ENCODE data around the gene TEX264. TPM values are rescaled to one million over a fixed set of nuclear protein-coding genes. Genes with fewer than 3 reads are reported as not detected.

The TEX264 gene, protein sequence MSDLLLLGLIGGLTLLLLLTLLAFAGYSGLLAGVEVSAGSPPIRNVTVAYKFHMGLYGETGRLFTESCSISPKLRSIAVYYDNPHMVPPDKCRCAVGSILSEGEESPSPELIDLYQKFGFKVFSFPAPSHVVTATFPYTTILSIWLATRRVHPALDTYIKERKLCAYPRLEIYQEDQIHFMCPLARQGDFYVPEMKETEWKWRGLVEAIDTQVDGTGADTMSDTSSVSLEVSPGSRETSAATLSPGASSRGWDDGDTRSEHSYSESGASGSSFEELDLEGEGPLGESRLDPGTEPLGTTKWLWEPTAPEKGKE
- total RNA-seq: 10 to 100 TPM; 35.9 to 51.0 (median 47.0) TPM
- total RNA-seq (2013): 53.3 TPM
- 9.1 to 53.6 (median 36.2) reads per million in 29 experiments for total RNA-seq

DNA sequence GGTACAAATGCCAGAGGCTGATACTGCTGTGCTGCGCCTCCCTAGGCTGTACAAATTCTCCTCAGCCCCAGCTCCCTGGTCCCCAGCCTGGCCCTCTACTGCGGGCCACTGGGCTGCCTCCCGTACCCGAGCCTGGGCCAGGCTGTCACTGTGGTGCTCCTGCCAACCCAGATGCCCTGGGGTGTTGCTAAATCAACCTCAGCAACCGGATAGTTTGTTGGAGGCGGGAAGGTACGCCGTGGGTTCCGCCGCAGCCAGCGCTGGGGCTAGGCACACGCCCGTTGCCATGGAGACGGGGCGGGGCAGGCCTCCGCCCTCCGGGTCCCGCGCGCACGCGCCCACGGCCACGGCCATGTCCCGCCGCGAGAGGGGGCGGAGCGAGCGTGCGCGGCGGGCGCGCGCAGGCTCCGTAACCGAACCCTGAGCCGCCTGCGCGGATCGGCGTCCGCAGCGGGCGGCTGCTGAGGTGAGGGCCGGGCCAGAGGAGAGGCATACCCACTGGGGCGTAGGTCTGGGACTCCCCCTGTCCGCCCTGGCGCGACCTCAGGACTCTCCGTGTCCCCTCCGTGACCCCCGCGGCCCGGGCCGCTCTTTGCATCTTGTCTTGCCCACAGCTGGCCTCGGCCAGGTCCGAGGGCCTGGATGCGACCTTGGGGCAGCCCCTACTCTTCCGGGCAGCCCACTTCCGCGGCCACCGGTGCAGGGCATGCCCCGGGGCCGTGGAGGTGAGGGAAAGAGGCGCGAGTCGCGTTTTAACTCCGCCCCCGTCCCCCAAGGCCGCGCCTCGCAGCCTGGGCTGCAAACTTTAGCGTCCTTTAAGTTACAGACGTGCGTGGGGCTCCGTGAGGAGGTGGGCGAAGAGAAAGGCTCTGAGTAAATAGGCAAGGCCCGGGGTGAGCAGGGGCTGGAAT is at the start of gene TEX264:
Gene TEX264, plus strand, starts transcription at position 430 of the 911 bp plus-strand sequence. CDS start 3,053 bp downstream, outside the sequence.
- POLR2A ChIA-PET: interaction anchor here (0.6 to 1.7 kb wide), 5 partner anchors 11 to 171 kb away, joined by 5 to 9 read pairs (median 7); partner anchors contain the start of gene DCAF1 (in 1 of the 2)
- ATAC-seq (replicated peaks in 1 of 4): peak; percentile 80 to 85 (median 82)
- no peaks in the 10 kb centered on the region for H3K27me3 Mint-ChIP-seq
- Histone ChIP-seq H3K9me3 (no peaks in the 10 kb centered on the region), H3K36me3 (ENCODE audit: control insufficient read depth in 2 of 2, extremely low read depth in 1 of 2, insufficient read depth in 1 of 2, low read length in 1 of 2) (peaks cover 6 to 15% of the 10 kb centered on the region in 2 donors), H3K4me1 (ENCODE audit: control insufficient read depth in 1 of 2, extremely low read depth in 1 of 2, insufficient read depth in 2 of 2, low read length in 2 of 2) (peaks cover 20 to 66% of the 10 kb centered on the region in 2 experiments), H3K4me3 (ENCODE audit: control insufficient read depth in 1 of 2, extremely low read depth in 1 of 2, low read length in 1 of 2) (peak within 1 kb of the TSS; percentile 75 to 89), H3K27me3 (replicated peaks in 1 of 2; ENCODE audit: control insufficient read depth in 2 of 2, extremely low read depth in 1 of 2, insufficient read depth in 2 of 2, low read length in 1 of 2) (no peaks in the 10 kb centered on the region), H3K27ac (ENCODE audit: low read length) (peak within 1 kb of the TSS; percentile 81)
- peaks cover 65 to 69% (median 68%) of the 10 kb centered on the region in 3 donors for H3K4me1 Mint-ChIP-seq
- CTCF ChIA-PET: interaction anchor here (0.5 to 3.1 kb wide), 12 partner anchors 9 to 1952 kb away, joined by 3 to 33 read pairs (median 7); partner anchors contain the start of gene DCAF1 (in 1 of the 2)
- peak; percentile 87 to 99 (median 93) for DNase-seq
- under 1% methylated on average over 75 of the region's 81 CpGs for WGBS (ENCODE audit: insufficient coverage)
- H3K36me3 Mint-ChIP-seq: peaks cover 10% of the 10 kb centered on the region
- peak within 1 kb of the TSS; percentile 83 to 92 (median 88) for H3K4me3 Mint-ChIP-seq
- H3K9me3 Mint-ChIP-seq: no peaks in the 10 kb centered on the region
- peak within 1 kb of the TSS; percentile 92 to 93 for H3K27ac Mint-ChIP-seq

DNA sequence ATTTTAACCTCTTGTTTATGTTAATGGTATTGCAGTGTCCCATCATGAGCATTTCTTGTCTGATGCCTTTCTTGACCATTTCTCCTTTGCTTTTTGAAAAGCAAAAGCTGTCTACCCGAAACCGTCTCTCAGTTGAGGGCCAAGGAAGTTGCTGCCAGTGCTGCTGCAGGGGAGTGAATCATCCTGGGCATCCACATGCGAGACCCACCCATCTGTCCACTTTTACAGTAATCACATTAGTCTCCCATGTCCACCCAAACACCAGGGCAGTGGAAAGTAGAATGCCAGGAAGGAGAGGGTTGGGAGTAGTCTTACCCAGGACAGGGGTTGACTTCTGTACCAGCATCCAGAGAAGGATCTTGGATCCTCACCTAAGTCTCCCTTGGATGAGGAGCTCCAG is 48.6 kb upstream of the TEX264 start:
- Mint-ChIP-seq H3K9me3 (no peaks in the 10 kb centered on the region), H3K27ac (no peak overlapping the region), H3K4me3 (no peak overlapping the region), H3K36me3 (peaks cover 15% of the 10 kb centered on the region), H3K4me1 (peaks cover 11 to 28% (median 18%) of the 10 kb centered on the region in 3 donors), H3K27me3 (no peaks in the 10 kb centered on the region)
- H3K36me3 ChIP-seq (ENCODE audit: control insufficient read depth in 2 of 2, extremely low read depth in 1 of 2, insufficient read depth in 1 of 2, low read length in 1 of 2): peaks cover 0 to 1% of the 10 kb centered on the region in 2 donors
- ATAC-seq (replicated peaks in 1 of 4) (no peak), DNase-seq (no peak)
- no peaks in the 10 kb centered on the region for H3K27me3 ChIP-seq (replicated peaks in 1 of 2; ENCODE audit: control insufficient read depth in 2 of 2, extremely low read depth in 1 of 2, insufficient read depth in 2 of 2, low read length in 1 of 2)
- CTCF ChIA-PET: no interaction called here
- no peak overlapping the region for H3K27ac ChIP-seq (ENCODE audit: low read length)
- no peaks in the 10 kb centered on the region for H3K4me1 ChIP-seq (ENCODE audit: control insufficient read depth in 1 of 2, extremely low read depth in 1 of 2, insufficient read depth in 2 of 2, low read length in 2 of 2)
- 91% methylated on average over 2 of the region's 3 CpGs for WGBS (ENCODE audit: insufficient coverage)
- no peak overlapping the region for H3K4me3 ChIP-seq (ENCODE audit: control insufficient read depth in 1 of 2, extremely low read depth in 1 of 2, low read length in 1 of 2)
- H3K9me3 ChIP-seq: no peaks in the 10 kb centered on the region
- POLR2A ChIA-PET: no interaction called here

DNA sequence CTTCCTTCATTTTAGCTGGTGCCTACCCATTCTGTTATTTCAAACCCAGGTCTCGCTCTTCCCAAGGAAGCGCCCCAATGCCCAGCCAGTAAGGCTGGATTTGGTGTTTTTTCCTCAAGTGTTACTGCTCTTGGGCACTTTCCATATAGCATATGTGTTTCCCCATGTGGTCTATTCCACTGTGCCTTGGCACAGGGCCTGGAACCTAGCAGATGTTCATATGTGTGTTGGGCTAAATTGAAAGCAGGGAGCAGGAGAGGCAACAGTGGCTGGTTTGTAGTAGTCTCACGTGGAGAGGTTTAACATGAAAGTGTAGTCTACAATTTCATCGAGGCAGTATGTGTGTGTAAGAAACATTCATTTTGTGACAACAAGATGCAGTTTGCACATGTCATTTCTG is 48.2 kb upstream of the TEX264 start:
- Histone ChIP-seq H3K9me3 (no peaks in the 10 kb centered on the region), H3K4me3 (ENCODE audit: control insufficient read depth in 1 of 2, extremely low read depth in 1 of 2, low read length in 1 of 2) (no peak overlapping the region), H3K4me1 (ENCODE audit: control insufficient read depth in 1 of 2, extremely low read depth in 1 of 2, insufficient read depth in 2 of 2, low read length in 2 of 2) (no peaks in the 10 kb centered on the region), H3K27me3 (replicated peaks in 1 of 2; ENCODE audit: control insufficient read depth in 2 of 2, extremely low read depth in 1 of 2, insufficient read depth in 2 of 2, low read length in 1 of 2) (no peaks in the 10 kb centered on the region), H3K36me3 (ENCODE audit: control insufficient read depth in 2 of 2, extremely low read depth in 1 of 2, insufficient read depth in 1 of 2, low read length in 1 of 2) (peaks cover 0 to 6% of the 10 kb centered on the region in 2 donors), H3K27ac (ENCODE audit: low read length) (no peak overlapping the region)
- Mint-ChIP-seq H3K27me3 (no peaks in the 10 kb centered on the region), H3K4me3 (no peak overlapping the region), H3K36me3 (peaks cover 19% of the 10 kb centered on the region), H3K4me1 (peaks cover 11 to 27% (median 17%) of the 10 kb centered on the region in 3 donors), H3K9me3 (no peaks in the 10 kb centered on the region), H3K27ac (no peak overlapping the region)
- ATAC-seq (replicated peaks in 1 of 4): no peak
- CTCF ChIA-PET: no interaction called here
- no peak for DNase-seq
- POLR2A ChIA-PET: no interaction called here
- WGBS (ENCODE audit: insufficient coverage): 95% methylated on average over 3 of the region's 4 CpGs

DNA sequence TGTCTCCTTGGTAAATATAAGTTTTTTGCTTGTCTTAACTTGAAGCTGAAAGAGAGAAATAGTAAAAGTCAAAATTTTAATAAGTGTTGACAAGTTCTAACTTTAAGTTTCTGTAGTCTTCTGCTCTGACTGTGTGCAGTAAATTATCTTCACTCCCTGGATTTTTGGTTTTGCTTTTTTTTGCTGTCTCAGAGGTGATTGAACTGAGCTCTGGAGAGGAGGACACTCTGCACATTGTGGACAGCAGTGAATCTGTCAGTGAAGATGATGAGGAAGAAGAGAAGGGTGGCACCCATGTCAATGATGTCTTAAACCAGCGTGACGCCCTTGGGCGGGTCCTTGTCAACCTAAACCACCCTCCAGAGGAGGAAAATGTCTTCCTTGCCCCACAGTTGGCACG is 40.5 kb upstream of the TEX264 start:
- Mint-ChIP-seq H3K4me1 (no peaks in the 10 kb centered on the region), H3K4me3 (no peak overlapping the region), H3K27ac (no peak overlapping the region), H3K36me3 (peaks cover 55% of the 10 kb centered on the region), H3K9me3 (no peaks in the 10 kb centered on the region), H3K27me3 (no peaks in the 10 kb centered on the region)
- no peak overlapping the region for H3K4me3 ChIP-seq (ENCODE audit: control insufficient read depth in 1 of 2, extremely low read depth in 1 of 2, low read length in 1 of 2)
- CTCF ChIA-PET: no interaction called here
- no peak for DNase-seq
- no peak for ATAC-seq (replicated peaks in 1 of 4)
- H3K9me3 ChIP-seq: no peaks in the 10 kb centered on the region
- no peak overlapping the region for H3K27ac ChIP-seq (ENCODE audit: low read length)
- POLR2A ChIA-PET: no interaction called here
- H3K27me3 ChIP-seq (replicated peaks in 1 of 2; ENCODE audit: control insufficient read depth in 2 of 2, extremely low read depth in 1 of 2, insufficient read depth in 2 of 2, low read length in 1 of 2): no peaks in the 10 kb centered on the region
- H3K36me3 ChIP-seq (ENCODE audit: control insufficient read depth in 2 of 2, extremely low read depth in 1 of 2, insufficient read depth in 1 of 2, low read length in 1 of 2): peaks cover 11 to 69% of the 10 kb centered on the region in 2 donors
- no peaks in the 10 kb centered on the region for H3K4me1 ChIP-seq (ENCODE audit: control insufficient read depth in 1 of 2, extremely low read depth in 1 of 2, insufficient read depth in 2 of 2, low read length in 2 of 2)
- no CpG with 5 or more reads among the region's 4 CpGs for WGBS (ENCODE audit: insufficient coverage)

DNA sequence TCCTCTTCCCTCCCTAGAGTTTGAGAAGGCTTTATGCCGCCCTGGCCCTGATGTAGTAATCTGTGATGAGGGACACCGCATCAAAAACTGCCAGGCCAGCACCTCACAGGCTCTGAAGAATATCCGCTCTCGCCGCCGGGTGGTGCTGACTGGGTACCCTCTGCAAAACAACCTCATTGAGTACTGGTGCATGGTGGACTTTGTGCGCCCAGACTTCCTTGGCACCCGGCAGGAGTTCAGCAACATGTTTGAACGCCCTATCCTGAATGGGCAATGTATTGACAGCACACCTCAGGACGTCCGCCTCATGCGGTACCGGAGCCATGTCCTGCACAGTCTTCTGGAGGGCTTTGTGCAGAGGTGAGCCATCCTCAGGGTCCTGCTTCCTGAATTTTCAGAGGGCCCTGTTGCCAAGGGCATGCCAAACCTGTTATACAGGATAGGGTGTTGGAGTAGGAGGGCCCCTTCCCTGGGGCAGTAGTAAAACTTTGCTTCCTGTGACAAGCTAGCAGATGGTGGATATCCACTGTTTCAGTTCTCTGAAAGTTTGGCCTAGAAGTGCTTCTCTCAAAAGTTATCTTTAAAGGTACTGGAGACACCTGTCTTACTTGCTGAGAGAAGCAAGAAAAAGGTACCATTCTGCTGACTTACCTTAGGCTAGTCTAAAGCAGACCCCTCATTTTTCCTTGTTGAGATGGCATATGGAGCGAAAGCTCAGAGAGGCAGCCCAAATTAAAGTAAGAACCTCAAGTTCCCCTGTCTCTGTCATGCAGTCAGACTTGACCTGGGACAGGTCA is 33.7 kb upstream of the TEX264 start:
- H3K36me3 ChIP-seq (ENCODE audit: control insufficient read depth in 2 of 2, extremely low read depth in 1 of 2, insufficient read depth in 1 of 2, low read length in 1 of 2): peaks cover 0 to 76% of the 10 kb centered on the region in 2 donors
- no peak overlapping the region for H3K27ac Mint-ChIP-seq
- H3K4me1 ChIP-seq (ENCODE audit: control insufficient read depth in 1 of 2, extremely low read depth in 1 of 2, insufficient read depth in 2 of 2, low read length in 2 of 2): no peaks in the 10 kb centered on the region
- H3K36me3 Mint-ChIP-seq: peaks cover 70% of the 10 kb centered on the region
- H3K4me1 Mint-ChIP-seq: no peaks in the 10 kb centered on the region
- ATAC-seq (replicated peaks in 1 of 4) (no peak), DNase-seq (no peak)
- H3K27ac ChIP-seq (ENCODE audit: low read length): no peak overlapping the region
- no peak overlapping the region for H3K4me3 ChIP-seq (ENCODE audit: control insufficient read depth in 1 of 2, extremely low read depth in 1 of 2, low read length in 1 of 2)
- no peak overlapping the region for H3K4me3 Mint-ChIP-seq
- no peaks in the 10 kb centered on the region for H3K9me3 ChIP-seq
- H3K27me3 ChIP-seq (replicated peaks in 1 of 2; ENCODE audit: control insufficient read depth in 2 of 2, extremely low read depth in 1 of 2, insufficient read depth in 2 of 2, low read length in 1 of 2): no peaks in the 10 kb centered on the region
- no peaks in the 10 kb centered on the region for H3K27me3 Mint-ChIP-seq
- ChIA-PET POLR2A (no interaction called here), CTCF (interaction anchor here (0.5 to 0.6 kb wide), 2 partner anchors 495 to 1013 kb away, joined by 3 to 4 read pairs; no protein-coding TSS in a partner anchor)
- H3K9me3 Mint-ChIP-seq: no peaks in the 10 kb centered on the region
- 97% methylated on average over 12 of the region's 14 CpGs for WGBS (ENCODE audit: insufficient coverage)

Measured in T-cell (primary cell).